ENCODE measurements around the gene TRIM2.

The TRIM2 gene

DNA sequence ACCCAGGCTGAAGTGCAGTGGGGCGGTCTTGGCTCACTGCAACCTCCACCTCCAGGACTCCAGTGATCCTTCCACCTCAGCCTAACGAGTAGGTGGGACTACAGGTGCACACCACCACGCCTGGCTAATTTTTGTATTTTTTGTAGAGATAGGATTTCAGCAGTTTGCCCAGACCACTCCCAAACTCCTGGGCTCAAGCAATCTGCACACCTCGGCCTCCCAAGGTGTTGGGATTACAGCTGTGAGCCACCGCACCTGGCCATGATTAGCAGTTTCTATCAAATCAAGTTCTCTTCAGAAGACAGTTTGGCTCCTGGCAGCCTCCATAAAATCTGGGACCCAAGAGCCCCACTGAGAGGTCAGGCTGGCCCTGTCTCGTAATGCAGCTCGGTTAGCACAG, 26.4 kb upstream of the TRIM2 start:
- no peak overlapping the region for H3K4me3 ChIP-seq (ENCODE audit: control insufficient read depth, low read depth, low read length)
- TF ChIP-seq, protein P1, sequence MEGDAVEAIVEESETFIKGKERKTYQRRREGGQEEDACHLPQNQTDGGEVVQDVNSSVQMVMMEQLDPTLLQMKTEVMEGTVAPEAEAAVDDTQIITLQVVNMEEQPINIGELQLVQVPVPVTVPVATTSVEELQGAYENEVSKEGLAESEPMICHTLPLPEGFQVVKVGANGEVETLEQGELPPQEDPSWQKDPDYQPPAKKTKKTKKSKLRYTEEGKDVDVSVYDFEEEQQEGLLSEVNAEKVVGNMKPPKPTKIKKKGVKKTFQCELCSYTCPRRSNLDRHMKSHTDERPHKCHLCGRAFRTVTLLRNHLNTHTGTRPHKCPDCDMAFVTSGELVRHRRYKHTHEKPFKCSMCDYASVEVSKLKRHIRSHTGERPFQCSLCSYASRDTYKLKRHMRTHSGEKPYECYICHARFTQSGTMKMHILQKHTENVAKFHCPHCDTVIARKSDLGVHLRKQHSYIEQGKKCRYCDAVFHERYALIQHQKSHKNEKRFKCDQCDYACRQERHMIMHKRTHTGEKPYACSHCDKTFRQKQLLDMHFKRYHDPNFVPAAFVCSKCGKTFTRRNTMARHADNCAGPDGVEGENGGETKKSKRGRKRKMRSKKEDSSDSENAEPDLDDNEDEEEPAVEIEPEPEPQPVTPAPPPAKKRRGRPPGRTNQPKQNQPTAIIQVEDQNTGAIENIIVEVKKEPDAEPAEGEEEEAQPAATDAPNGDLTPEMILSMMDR (conservative IDR thresholded peaks at IDR 0.05; ENCODE audit: control insufficient read depth, insufficient read depth, low read depth, low read length) = no peak
- no peak for DNase-seq (ENCODE audit: low read depth)

DNA sequence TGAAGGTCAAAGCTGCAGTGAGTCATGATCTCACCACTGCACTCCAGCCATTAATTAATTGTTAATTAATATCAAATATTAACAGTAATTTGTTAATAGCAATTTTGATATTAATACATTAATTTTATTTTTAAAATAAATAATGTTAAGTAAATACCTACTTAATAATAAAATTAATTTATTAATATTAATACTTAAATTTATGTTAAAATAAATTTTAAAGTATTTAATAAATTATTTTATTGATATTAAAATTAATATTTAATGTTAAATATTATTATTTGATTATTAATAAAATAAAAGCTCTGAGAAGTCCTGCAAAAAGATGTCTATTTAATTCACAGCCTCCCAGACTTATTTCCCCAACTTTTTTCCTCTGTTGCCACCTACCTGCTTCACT, 25.1 kb upstream of the TRIM2 start:
- DNase-seq (ENCODE audit: low read depth) = no peak
- no peak overlapping the region for H3K4me3 ChIP-seq (ENCODE audit: control insufficient read depth, low read depth, low read length)
- TF ChIP-seq, protein P1 (conservative IDR thresholded peaks at IDR 0.05; ENCODE audit: control insufficient read depth, insufficient read depth, low read depth, low read length) = no peak

DNA sequence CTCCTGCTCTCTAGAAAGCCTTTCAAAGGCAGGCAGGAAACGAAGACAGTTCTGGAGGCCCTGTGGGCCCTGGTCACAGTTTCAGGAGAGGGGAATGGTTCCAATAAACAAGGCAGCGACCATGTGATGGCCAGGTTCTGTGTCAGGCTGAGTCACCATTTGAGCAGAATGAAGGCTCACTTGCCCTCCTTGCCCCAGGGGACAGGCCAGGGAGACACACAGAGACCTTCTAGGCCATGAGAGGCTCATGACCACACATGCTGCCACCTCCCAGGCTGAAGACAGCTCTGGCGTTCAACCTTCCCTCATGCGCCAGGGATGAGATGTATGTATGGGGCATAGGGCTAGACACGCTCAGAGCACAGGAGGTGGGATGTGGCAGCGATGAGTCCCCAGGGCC, 22.9 kb upstream of the TRIM2 start:
- H3K4me3 ChIP-seq (ENCODE audit: control insufficient read depth, low read depth, low read length) = no peak overlapping the region
- TF ChIP-seq, protein P1 (conservative IDR thresholded peaks at IDR 0.05; ENCODE audit: control insufficient read depth, insufficient read depth, low read depth, low read length) = no peak
- peak; percentile 29 for DNase-seq (ENCODE audit: low read depth)

DNA sequence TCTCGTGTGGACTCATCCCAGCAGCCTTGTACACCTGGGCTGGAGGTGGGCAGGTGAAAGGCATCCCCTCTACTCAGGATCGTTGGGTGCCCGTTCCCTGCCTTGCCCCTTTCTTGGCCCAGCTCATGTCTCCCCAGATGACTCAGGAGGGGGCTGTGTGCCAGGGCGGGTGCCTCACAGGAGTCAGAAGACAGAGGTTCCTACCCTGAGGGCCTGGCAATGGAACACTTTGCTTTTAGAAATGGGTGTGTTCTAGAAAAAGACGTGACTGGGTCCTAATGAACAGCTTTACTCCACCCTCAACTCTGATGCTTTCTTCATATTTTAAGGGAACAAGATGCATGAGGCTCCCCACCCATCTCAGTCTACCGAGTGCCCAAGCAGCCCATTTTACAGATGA, 22.5 kb upstream of the TRIM2 start:
- H3K4me3 ChIP-seq (ENCODE audit: control insufficient read depth, low read depth, low read length) = no peak overlapping the region
- TF ChIP-seq, protein P1 (conservative IDR thresholded peaks at IDR 0.05; ENCODE audit: control insufficient read depth, insufficient read depth, low read depth, low read length) = no peak
- no peak for DNase-seq (ENCODE audit: low read depth)

DNA sequence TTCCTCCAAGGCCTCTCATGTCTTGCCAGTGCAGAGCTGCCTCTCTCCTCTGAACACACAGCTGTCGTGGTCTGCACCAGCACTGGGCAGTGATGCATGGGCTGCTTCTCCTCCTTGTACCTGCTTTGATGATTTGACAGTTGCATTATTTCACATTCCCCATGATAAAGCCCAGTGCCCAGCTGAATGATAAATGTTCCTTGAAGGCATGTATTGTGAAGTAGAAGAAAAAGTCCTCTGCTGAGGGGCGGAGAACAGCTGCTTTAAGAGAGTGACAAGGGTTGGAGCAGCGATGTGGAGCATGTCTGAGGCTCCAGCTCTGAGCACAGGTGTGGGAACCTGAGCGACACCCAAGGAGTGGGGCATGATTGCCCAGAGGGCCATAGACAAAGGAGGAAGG, 21.1 kb upstream of the TRIM2 start:
- no peak for DNase-seq (ENCODE audit: low read depth)
- no peak overlapping the region for H3K4me3 ChIP-seq (ENCODE audit: control insufficient read depth, low read depth, low read length)
- TF ChIP-seq, protein P1 (conservative IDR thresholded peaks at IDR 0.05; ENCODE audit: control insufficient read depth, insufficient read depth, low read depth, low read length) = no peak

DNA sequence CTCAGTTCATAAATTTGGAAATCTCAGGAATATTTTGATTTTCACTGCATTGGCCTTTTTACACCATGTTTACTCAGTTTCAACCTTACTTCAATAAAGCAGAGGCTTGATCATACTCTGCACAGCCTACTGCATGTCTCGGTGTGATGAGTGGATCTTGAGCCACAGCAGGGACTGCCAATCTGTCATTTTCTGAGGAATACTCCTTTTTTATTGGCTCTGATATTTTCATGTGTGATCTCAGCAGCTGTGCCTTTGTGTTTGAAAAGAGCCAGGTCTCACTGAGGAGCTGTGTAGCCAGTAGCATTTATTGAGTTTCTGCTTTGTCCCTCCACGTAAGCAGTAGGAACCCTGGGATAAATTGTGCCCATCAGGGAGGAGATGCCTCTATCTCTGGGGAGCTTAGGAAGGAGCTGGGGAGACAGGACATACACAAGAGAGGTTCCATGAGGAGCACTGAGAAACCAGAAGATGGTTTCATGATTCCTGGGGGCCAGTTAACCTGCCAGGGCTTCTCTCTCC, 18.9 kb upstream of the TRIM2 start:
- DNase-seq (ENCODE audit: low read depth) = no peak
- TF ChIP-seq, protein P1 (conservative IDR thresholded peaks at IDR 0.05; ENCODE audit: control insufficient read depth, insufficient read depth, low read depth, low read length) = no peak
- H3K4me3 ChIP-seq (ENCODE audit: control insufficient read depth, low read depth, low read length) = no peak overlapping the region
